HepG2 (cell line): ENCODE measurements around the gene MBOAT7. TPM values are rescaled to one million over a fixed set of nuclear protein-coding genes. Genes with fewer than 3 reads are reported as not detected.

Experiments used
- CBX1 ChIP-seq: IDR thresholded peaks from one replicate; pipeline ENCODE4 v1.6.1; 2016; ENCODE audit warnings: antibody characterized with exemption, low read depth
- CEBPB ChIP-seq: IDR thresholded peaks from 2 replicates; pipeline ENCODE4 v1.6.1; 2011; ENCODE audit warnings: low read depth, low read length, improper control_type of control experiment, borderline replicate concordance
- CHD2 ChIP-seq: IDR thresholded peaks from 2 replicates; pipeline ENCODE4 v1.6.1; 2011; ENCODE audit warnings: low read depth, low read length, improper control_type of control experiment
- EP300 ChIP-seq, 3 experiments: sonication (generic) in 1 of 3; formaldehyde crosslinking in 1 of 3; IDR thresholded peaks; 2 replicates each; pipeline versions ENCODE4 v1.5.1 to v1.6.1; 2011 to 2020; ENCODE audit warnings: low read depth in 2 of 3, low read length in 2 of 3, borderline replicate concordance in 1 of 3, improper control_type of control experiment in 1 of 3, mild to moderate bottlenecking in 1 of 3, missing genetic modification reagents in 1 of 3, moderate library complexity in 1 of 3
- ETV5 ChIP-seq: IDR thresholded peaks from 2 replicates; pipeline ENCODE4 v1.6.1; 2018; ENCODE audit warnings: missing biosample characterization, missing genetic modification reagents, inconsistent platforms, borderline replicate concordance
- HOXA7 ChIP-seq: sonication (generic); formaldehyde crosslinking; IDR thresholded peaks from 2 replicates; pipeline ENCODE4 v1.8.1; 2022; ENCODE audit warnings: mild to moderate bottlenecking, missing genetic modification reagents, moderate library complexity
- KLF16 ChIP-seq, 2 experiments: sonication (generic) in 1 of 2; formaldehyde crosslinking in 1 of 2; IDR thresholded peaks; 2 replicates each; pipeline versions ENCODE4 v1.6.1 to v1.8.0; 2016 to 2023; ENCODE audit warnings: missing genetic modification reagents in 2 of 2, missing compliant biosample characterization in 1 of 2
- MEIS1 ChIP-seq: sonication (generic); formaldehyde crosslinking; IDR thresholded peaks from 2 replicates; pipeline ENCODE4 v1.9.0; 2021; ENCODE audit warnings: mild to moderate bottlenecking, missing genetic modification reagents, moderate library complexity, borderline replicate concordance
- TARDBP ChIP-seq: sonication (generic); formaldehyde crosslinking; IDR thresholded peaks from 2 replicates; pipeline ENCODE4 v1.8.0; 2022; ENCODE audit warnings: mild to moderate bottlenecking, missing genetic modification reagents
- TRIM24 ChIP-seq: sonication (generic); formaldehyde crosslinking; IDR thresholded peaks from 2 replicates; pipeline ENCODE4 v1.8.0; 2022; ENCODE audit warnings: mild to moderate bottlenecking, missing genetic modification reagents
- ZBTB1 ChIP-seq: sonication (generic); formaldehyde crosslinking; IDR thresholded peaks from 2 replicates; pipeline ENCODE4 v1.4.0; 2020; ENCODE audit warnings: missing genetic modification reagents, borderline replicate concordance
- ZMYM4 ChIP-seq: sonication (generic); formaldehyde crosslinking; IDR thresholded peaks from 2 replicates; pipeline ENCODE4 v1.8.1; 2023; ENCODE audit warnings: mild to moderate bottlenecking, missing genetic modification reagents
- ZNF556 ChIP-seq: sonication (generic); formaldehyde crosslinking; IDR thresholded peaks from 2 replicates; pipeline ENCODE4 v1.4.0; 2020; ENCODE audit warnings: mild to moderate bottlenecking, missing genetic modification reagents, borderline replicate concordance
- ZNF572 ChIP-seq: sonication (generic); formaldehyde crosslinking; IDR thresholded peaks from 2 replicates; pipeline ENCODE4 v1.5.1; 2020; ENCODE audit warnings: mild to moderate bottlenecking, missing genetic modification reagents
- ZNF713 ChIP-seq: sonication (generic); formaldehyde crosslinking; IDR thresholded peaks from 2 replicates; pipeline ENCODE4 v1.4.0; 2020; ENCODE audit warnings: mild to moderate bottlenecking, missing genetic modification reagents
- ZNF792 ChIP-seq: IDR thresholded peaks from 2 replicates; pipeline ENCODE4 v1.6.1; 2016
- polyA plus RNA-seq, 8 experiments: library from polyadenylated mRNA; depleted of rRNA in 3 of 8; stranded (reverse) in 7 of 8; unstranded in 1 of 8; fragments of >200 nt; fragmentation: Illumina TruSeq in 4 of 8; extraction: Trizol in 4 of 8; gene quantifications; 2 replicates each; pipeline versions ENCODE4 v1.2.1 to v1.2.3, GENCODE V29; 2011 to 2016; ENCODE audit warnings: low read depth in 4 of 8, missing spikeins in 1 of 8, mixed read lengths in 1 of 8; ENCODE audit not compliant: insufficient read depth in 1 of 8
- total RNA-seq, 5 experiments: library from RNA; depleted of rRNA; stranded (reverse); fragments of >200 nt; fragmentation: Illumina TruSeq; extraction: Trizol; gene quantifications; 2 replicates each; pipeline ENCODE4 v1.2.3, GENCODE V29; 2016; ENCODE audit warnings: low read depth in 1 of 5
- TF ChIP-seq, protein P1 (sequence below): sonication (generic); formaldehyde crosslinking; IDR thresholded peaks from 2 replicates; pipeline ENCODE4 v1.4.0; 2020; ENCODE audit warnings: missing genetic modification reagents
- TF ChIP-seq, protein P2 (sequence below): sonication (generic); formaldehyde crosslinking; IDR thresholded peaks from 2 replicates; pipeline ENCODE4 v1.4.0; 2020; ENCODE audit warnings: missing genetic modification reagents; ENCODE audit errors: not compliant biosample characterization
- TF ChIP-seq, protein P3 (sequence below), 2 experiments: sonication (generic) in 1 of 2; formaldehyde crosslinking in 1 of 2; IDR thresholded peaks; 2 replicates each; pipeline versions ENCODE4 v1.4.0 to v1.6.1; 2016 to 2020; ENCODE audit warnings: borderline replicate concordance in 1 of 2, low read depth in 1 of 2, mild to moderate bottlenecking in 1 of 2, missing genetic modification reagents in 1 of 2

MBOAT7 gene
- total and polyA plus RNA-seq, 2 of the 13 experiments (the other 11 are each of a cell fraction or from before 2014, with no cell fraction given) = 22.2 to 25.5 TPM

DNA sequence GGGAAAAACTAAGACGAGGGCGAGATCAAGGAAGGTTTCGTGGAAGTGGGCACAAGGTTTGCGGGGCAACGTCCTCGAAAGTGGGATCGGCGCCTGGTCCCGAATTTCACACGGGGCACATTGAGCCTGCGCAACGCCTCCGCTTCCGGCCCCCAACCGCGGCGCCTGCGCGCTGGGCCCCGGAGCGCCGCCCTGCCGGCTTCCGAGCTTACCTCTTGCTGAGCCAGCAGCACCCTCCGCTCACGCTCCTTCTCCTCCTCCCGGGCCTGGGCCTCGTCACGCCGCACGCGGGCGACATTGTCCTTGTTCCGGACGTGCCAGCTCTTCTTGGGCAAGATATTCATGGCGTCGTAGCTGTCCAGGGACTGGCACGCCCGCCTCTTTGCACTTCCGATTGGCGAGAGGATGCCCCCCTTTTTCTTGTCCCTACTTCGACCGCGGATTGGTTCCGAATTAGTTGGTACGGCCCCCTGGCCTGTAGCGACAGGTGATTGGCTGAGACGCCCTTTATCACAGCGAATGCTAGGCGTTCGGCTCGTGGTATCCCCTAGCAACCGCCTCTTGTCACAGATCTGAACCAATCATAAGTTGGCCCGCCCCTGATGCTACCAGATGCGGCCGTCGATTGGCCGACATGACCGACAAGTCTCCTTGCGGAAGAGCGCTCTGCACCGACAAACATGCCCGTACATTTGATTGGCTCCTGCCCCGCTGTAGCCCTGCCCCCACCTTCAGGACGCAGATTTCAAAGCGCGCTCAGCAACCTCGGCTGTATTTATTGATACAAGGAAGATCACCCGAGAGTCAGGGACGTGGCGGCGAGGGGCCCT is 29.8 kb downstream of the MBOAT7 start, which contains the start of gene LENG1 (continued):
- TF ChIP-seq ZNF556 (CRISPR knock-in tag) = peak; percentile 54; the same call in 1 of the 2 replicates
- TF ChIP-seq, protein P1, sequence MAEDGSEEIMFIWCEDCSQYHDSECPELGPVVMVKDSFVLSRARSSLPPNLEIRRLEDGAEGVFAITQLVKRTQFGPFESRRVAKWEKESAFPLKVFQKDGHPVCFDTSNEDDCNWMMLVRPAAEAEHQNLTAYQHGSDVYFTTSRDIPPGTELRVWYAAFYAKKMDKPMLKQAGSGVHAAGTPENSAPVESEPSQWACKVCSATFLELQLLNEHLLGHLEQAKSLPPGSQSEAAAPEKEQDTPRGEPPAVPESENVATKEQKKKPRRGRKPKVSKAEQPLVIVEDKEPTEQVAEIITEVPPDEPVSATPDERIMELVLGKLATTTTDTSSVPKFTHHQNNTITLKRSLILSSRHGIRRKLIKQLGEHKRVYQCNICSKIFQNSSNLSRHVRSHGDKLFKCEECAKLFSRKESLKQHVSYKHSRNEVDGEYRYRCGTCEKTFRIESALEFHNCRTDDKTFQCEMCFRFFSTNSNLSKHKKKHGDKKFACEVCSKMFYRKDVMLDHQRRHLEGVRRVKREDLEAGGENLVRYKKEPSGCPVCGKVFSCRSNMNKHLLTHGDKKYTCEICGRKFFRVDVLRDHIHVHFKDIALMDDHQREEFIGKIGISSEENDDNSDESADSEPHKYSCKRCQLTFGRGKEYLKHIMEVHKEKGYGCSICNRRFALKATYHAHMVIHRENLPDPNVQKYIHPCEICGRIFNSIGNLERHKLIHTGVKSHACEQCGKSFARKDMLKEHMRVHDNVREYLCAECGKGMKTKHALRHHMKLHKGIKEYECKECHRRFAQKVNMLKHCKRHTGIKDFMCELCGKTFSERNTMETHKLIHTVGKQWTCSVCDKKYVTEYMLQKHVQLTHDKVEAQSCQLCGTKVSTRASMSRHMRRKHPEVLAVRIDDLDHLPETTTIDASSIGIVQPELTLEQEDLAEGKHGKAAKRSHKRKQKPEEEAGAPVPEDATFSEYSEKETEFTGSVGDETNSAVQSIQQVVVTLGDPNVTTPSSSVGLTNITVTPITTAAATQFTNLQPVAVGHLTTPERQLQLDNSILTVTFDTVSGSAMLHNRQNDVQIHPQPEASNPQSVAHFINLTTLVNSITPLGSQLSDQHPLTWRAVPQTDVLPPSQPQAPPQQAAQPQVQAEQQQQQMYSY (CRISPR knock-in tag) = no peak
- no peak for TF ChIP-seq TRIM24 (CRISPR knock-in tag)
- peak; percentile 22; the same call in 1 of the 2 replicates for TF ChIP-seq CEBPB
- TF ChIP-seq, protein P2, sequence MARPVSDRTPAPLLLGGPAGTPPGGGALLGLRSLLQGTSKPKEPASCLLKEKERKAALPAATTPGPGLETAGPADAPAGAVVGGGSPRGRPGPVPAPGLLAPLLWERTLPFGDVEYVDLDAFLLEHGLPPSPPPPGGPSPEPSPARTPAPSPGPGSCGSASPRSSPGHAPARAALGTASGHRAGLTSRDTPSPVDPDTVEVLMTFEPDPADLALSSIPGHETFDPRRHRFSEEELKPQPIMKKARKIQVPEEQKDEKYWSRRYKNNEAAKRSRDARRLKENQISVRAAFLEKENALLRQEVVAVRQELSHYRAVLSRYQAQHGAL (CRISPR knock-in tag) = no peak
- TF ChIP-seq, protein P3, sequence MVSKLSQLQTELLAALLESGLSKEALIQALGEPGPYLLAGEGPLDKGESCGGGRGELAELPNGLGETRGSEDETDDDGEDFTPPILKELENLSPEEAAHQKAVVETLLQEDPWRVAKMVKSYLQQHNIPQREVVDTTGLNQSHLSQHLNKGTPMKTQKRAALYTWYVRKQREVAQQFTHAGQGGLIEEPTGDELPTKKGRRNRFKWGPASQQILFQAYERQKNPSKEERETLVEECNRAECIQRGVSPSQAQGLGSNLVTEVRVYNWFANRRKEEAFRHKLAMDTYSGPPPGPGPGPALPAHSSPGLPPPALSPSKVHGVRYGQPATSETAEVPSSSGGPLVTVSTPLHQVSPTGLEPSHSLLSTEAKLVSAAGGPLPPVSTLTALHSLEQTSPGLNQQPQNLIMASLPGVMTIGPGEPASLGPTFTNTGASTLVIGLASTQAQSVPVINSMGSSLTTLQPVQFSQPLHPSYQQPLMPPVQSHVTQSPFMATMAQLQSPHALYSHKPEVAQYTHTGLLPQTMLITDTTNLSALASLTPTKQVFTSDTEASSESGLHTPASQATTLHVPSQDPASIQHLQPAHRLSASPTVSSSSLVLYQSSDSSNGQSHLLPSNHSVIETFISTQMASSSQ (IDR thresholded peaks at IDR 0.05; ENCODE audit: low read depth) = no peak
- TF ChIP-seq, protein P3 (CRISPR knock-in tag; IDR thresholded peaks at IDR 0.05; ENCODE audit: borderline replicate concordance) = peak; percentile 50; the same call in 1 of the 2 replicates
- TF ChIP-seq ZNF792 (CRISPR knock-in tag) = peak; percentile 5; the same call in 1 of the 2 replicates
- no peak; a peak in 1 of 4 replicates for TF ChIP-seq EP300 (IDR thresholded peaks at IDR 0.05; ENCODE audit: low read depth in 2 of 2, low read length in 2 of 2)
- TF ChIP-seq EP300 (CRISPR knock-in tag; IDR thresholded peaks at IDR 0.05; ENCODE audit: borderline replicate concordance) = no peak
- peak; percentile 86 for TF ChIP-seq ETV5
- peak; percentile 68; the same call in 1 of the 2 replicates for TF ChIP-seq CHD2
- peak; percentile 38; the same call in 1 of the 2 replicates for TF ChIP-seq MEIS1 (CRISPR knock-in tag)
- TF ChIP-seq ZMYM4 (CRISPR knock-in tag) = peak; percentile 54
- peak; percentile 3; the same call in 1 of the 2 replicates for TF ChIP-seq TARDBP
- TF ChIP-seq HOXA7 (CRISPR knock-in tag) = no peak
- TF ChIP-seq KLF16 (CRISPR knock-in tag; IDR thresholded peaks at IDR 0.05) = peak in 1 of 2 experiments; percentile 50; a peak in 2 of 4 replicates
- TF ChIP-seq ZBTB1 (CRISPR knock-in tag) = no peak
- no peak for TF ChIP-seq ZNF713 (CRISPR knock-in tag)
- TF ChIP-seq ZNF572 (CRISPR knock-in tag) = no peak
- TF ChIP-seq CBX1 = no peak
